KOPT-K1 (cell line): ENCODE results near the gene PSMD13.

Source experiments
- H3K27ac ChIP-seq: fragments of 200-600 bp; sonication (generic); 2 replicates; pipeline ENCODE4 v1.5.1; 2016; ENCODE audit warnings: antibody characterized with exemption, mild to moderate bottlenecking, low read depth, low read length; ENCODE audit not compliant: poor library complexity, severe bottlenecking
- H3K36me3 ChIP-seq: fragments of 200-600 bp; sonication (generic); 2 replicates; pipeline ENCODE4 v1.5.1; 2017; ENCODE audit warnings: antibody characterized with exemption, mild to moderate bottlenecking, low read length, moderate library complexity; ENCODE audit not compliant: insufficient read depth
- H3K9me3 ChIP-seq: fragments of 200-600 bp; sonication (generic); 2 replicates; pipeline ENCODE4 v1.5.1; 2017; ENCODE audit warnings: antibody characterized with exemption, low read length, mild to moderate bottlenecking; ENCODE audit not compliant: insufficient read depth, poor library complexity, severe bottlenecking

Gene PSMD13

DNA sequence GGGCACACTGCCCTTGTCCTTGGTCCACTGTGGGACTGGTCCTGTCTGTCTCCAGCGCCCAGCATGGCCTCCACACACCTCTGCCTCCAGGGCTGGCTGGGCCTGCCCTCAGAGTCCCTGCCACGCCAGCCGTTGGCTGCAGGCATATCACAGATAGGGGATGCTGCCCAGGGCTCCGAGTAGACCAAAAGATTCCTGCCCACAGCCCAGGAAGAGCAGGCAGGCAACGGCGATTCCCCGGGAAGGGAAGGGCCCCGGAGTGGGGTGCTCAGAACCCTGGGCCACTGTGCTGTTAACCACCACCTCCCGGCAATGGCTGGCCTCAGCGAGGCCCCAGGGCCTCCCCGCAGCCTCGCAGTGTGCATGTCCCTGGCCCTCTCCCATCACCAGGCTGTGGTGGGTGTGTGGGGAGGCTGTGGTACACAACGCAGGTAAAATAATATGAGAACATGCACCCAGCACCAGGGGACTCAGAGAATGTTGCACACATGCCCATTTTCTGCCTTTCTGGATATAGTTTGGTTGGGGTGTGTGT is 60.3 kb downstream of the PSMD13 start:
- Histone ChIP-seq H3K9me3 (no peaks in the 10 kb centered on the region), H3K27ac (no peak overlapping the region), H3K36me3 (peaks cover 46% of the 10 kb centered on the region)

GRCh38 chr11:297586-298405 is 61.0 kb downstream of the PSMD13 start:
- Histone ChIP-seq H3K9me3 (no peaks in the 10 kb centered on the region), H3K36me3 (peaks cover 39% of the 10 kb centered on the region), H3K27ac (no peak overlapping the region)

- Histone ChIP-seq H3K36me3 (peaks cover 32% of the 10 kb centered on the region), H3K9me3 (no peaks in the 10 kb centered on the region), H3K27ac (no peak overlapping the region)
These were observed 61.8 kb downstream of the PSMD13 start for GRCh38 chr11:298406-299065.

- no peaks in the 10 kb centered on the region for H3K9me3 ChIP-seq
- H3K36me3 ChIP-seq = peaks cover 24% of the 10 kb centered on the region
- H3K27ac ChIP-seq = no peak within 1 kb of the TSS
These were observed 62.5 kb downstream of the PSMD13 start, which contains the start of gene IFITM5 for GRCh38 chr11:299081-299891. Gene IFITM5, minus strand, starts transcription at chr11:299526. Its CDS starts 36 bp downstream, at chr11:299490.

DNA sequence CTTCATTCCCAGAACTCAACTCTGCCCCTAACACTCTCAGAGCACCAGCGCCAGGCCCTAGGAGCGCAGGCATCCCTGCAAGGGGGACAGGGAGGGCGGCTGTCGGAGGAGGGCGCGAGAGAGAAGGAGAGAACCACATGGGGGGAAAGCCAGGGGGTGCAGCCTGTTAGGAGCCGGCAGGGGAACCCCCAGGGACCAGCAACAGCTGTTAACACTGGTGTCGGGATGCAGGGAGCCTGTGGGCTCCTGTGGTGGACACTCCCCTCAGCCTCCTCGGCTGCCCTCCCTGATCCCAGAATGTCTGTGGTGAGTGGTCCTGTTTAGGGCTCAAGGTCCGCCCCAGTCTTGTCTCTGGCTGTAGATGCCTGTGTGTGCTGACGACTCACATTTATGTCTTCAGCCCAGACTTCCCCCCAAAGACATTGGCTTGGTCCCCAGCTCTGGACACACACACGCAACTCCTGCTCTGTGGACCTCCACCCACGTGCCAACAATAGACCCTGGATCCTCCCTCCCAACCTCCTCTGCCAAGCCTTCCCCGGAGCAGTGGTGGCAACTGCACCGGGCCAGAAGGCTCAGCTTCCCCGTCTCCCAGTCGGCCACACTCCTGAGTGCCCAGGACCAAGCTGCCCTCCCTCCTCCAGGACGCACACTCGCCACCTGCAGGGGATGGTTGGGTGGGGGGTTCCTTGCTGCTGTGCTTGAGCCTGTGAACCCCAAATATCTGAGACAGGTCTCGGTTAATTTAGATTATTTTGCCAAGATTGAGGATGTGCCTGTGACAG is 63.4 kb downstream of the PSMD13 start:
- Histone ChIP-seq H3K27ac (no peak overlapping the region), H3K36me3 (peaks cover 16% of the 10 kb centered on the region)

More for the DNA sequence above, 63.4 kb downstream of the PSMD13 start:
- no peaks in the 10 kb centered on the region for H3K9me3 ChIP-seq
